Islet of Langerhans (tissue), 1 donor: ENCODE measurements around the gene DPYSL5.

ENCODE experiments used
- FAIRE-seq: peaks from one replicate; lab custom pipeline; 2011; peaks lifted over from hg19 to GRCh38; lab: Jason Lieb, UNC

Gene DPYSL5

DNA sequence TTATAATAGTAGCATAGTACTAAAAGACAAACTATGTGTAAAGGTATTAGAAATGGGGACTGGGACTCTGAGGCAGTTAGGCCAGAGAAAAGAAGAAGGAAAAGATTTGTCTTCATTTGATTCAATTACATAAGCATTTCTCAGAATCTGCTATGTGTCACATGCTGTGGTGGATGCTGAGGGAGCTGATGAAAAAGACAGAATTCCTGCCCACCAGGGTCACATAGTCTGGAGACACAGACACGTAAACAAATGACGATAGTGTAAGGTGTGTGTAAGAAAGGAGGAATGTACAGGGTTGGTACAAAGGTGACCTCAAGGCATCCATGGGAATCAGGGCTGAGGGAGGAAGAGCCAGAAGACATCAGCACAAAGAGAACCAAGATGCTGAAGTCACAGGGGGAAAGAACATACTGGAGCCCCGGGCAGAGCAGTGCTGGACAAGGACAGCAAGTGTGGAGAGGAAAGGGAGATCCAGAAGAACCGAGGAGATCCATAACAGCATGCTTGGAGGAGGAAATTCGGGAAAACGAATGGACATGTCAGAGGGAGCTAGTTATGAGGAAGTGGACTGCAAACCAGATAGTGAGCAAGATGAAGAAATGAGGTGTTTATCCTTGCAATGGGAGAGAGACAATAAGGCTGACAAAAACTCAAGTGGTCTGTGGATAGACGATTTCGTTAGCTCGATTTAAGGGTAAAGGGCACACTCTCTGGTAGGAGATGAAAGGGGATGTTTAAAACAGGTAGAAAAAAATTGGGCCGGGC lies 121.3 kb downstream of the DPYSL5 start:
- FAIRE-seq = no peak

DNA sequence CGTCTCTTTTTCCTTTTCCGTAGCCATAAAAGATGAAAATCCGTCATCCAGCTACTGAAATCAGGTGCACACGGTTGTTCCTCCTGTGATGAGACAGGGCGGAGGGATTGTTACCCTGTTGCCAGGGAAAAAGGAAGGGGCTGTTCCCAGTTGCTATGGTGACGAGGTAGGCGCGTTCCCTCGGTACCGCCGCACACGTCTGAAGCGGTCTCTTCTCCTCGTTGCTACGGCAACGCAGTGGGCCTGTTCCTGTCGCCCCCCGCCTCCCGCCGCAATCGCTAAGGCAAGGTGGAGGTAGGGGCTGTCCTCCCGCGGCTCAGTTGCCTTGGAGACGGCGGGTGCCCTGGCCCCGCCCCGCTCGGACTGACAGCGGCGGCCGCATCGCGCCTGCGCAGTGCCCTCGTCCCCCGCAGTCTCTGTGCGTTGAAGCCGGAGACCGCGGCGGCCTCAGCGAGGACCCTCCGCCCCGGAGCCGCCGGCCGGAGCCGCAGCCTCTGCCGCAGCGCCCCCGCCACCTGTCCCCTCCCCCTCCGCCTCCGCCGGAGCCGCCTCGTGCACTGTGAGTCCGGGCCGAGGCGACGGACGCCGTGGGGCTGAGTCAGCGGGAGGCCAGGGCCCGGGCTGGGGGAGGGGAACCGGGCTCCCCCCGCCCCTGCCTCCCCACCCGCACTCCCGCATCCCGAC lies 122.5 kb downstream of the DPYSL5 start, which contains the start of gene MAPRE3:
Gene MAPRE3, plus strand, starts transcription at position 394 of the 684 bp plus-strand sequence. CDS start 51,582 bp downstream, outside the sequence.
- FAIRE-seq = peak; percentile 13

DNA sequence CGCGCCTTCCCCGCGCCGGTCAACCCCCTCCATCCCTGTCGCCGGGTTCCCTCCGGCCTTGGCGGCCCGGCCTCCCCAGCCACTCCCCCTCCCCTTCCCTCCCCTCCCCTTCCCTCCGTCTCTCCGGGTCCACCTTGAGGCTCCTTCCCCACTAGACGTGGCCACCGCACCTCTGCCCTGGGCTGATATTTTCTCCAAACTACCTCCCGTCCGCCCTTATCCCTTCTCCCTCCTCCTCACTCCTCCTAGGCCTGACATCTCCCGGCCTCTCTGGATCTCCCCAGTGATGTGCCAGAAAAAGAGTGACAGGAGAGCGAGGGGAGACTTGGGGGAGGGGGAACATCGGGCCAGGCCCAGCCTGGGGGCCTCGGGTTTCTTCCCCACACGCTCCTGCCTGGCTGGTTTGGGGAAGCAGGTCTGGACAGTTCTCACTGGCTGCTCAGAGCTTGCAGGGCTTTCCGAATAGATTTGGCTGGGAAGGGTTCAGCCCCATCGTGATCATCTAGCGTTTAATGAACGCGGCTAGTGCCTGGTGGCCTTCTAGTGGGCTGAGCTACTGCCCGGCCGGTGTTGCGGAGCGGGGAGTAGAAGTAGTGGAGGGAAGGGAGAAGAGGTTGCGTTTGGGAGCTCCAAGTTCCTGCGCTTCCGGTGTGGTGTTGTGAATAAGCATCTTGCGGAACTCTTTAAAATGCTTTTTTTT lies 123.1 kb downstream of the DPYSL5 start:
- FAIRE-seq = no peak

DNA sequence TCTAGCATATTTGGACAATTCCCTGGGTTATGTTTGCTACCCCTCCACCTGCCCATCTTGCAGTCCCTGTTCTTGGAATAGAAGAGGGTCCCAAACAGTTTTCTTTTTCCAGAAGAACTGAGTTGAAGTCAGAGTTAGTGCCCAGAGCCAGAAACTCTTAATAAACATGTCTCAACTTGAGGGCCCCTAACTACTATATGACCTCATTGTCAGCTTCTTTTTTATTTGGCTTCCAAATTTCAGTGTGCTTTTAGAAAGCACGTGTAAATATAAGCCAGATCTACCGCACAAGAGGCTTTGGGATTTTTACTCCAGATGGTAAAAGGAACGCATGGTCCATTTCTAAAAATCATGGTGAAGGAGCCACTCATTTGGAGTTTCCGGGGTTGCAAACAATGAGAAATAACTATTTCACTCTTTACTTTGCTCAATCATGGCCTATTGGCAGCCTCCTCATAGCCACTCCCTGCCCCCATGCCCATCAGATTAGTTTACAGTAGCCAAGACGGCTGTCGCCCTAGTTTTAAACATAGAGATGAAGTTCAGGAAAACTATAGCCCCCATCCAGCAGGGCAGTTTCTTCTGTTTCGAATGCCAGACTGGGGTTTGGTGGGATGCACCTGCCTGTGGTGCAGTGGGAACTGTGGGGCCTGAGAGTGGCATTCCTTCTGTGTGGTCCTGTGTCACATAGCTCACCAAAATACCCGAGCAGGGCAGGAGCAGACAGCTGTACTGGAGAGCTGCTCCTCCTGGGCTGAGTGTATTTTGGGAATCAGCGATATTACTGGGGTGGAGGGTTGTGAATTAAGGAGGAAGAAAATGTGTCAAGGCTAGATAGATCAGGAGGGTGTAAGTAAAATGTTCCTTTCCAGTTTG lies 124.2 kb downstream of the DPYSL5 start:
- FAIRE-seq = no peak

DNA sequence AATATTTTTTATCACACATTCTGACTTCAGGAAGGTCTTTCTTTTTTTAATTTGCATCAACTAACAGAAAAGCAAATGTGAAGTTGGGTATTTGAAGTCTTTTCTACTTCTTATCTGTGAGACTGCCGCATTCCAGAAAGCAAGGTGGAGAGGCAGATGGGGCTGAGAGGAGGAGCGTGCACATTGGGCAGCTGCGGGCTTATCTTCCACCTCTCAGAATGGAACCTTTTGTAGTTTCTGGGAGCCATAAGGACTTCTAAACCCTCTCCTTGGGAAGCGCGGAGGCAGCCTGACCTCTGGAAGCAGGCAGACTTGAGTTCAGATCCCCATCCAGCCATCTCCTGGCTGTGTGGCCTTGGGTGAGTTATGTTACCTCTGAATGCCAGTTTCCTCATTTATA lies 126.4 kb downstream of the DPYSL5 start:
- no peak for FAIRE-seq

DNA sequence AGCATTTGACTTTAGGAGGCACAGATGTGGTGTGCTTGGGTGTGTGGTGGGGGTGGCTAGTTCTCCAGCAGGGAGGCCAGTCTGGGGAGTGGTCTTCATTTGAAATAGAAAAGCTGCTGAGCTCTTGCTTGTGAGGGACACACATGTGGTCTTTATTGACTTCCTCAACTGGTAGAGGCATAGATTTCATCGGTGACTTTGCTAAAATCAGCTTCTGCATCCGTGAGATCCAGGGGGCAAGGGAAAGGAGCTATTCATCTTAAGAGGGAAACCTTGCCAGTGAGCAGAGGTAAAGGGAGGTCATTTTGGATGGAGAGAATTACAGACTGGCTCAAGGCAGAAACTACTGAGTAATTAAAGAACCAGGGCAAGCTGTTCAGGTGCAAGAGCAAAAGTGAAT lies 127.2 kb downstream of the DPYSL5 start:
- no peak for FAIRE-seq

DNA sequence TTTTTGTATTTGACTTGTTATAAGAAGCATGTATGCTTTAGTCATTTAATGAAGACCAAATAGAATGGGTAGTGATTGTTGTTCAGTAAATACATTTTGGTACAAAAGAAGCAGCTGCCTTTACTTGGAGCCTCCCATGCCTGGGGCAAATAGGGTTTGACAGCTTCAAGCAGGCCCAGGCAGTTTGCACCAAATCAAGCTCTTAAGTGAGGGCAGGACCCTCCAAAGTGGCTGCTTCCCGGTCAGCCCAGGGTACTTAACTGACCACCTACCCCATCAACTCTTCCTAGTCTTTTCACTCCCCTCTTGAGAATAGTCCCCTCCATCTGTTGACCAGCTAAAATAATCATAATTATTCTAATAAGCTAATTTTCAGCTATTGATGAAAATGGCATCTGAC lies 127.7 kb downstream of the DPYSL5 start:
- no peak for FAIRE-seq

DNA sequence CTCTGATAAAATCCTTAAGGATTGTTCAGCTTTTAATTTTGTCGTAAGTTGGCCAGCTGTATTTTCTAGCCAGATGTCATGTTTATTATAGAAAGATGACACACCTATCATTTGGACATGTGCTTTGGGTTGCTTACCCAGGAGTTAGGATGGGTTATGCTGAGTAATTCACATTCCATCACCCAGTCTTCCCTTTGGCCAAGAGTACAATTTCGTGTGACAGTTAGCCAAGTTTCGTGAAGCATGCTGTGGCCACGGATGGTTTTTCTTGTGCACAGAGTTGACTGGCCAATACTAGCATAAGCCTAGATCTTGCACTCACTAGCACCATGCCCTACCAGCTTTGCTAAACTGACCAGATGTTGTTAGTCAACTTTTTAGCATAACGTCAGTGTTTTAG lies 128.3 kb downstream of the DPYSL5 start:
- FAIRE-seq = no peak

DNA sequence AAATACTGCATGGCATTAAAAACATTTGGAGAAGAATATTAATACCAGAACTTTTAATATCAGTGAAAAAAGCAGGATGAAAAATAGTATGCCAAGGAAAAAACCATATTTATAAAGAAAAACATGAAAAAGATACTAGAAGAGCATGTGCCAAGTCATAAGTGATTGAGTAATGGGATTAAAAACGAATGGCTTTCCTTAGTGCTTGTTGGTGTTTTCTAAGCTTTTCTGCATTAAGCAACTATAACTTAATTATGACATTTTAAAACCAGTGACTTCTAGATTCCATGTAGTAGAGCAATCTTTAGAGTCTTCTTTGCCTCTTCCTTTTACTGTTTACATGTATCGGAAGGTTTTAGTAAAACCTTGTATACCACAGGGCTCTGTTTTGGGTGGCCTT lies 129.1 kb downstream of the DPYSL5 start:
- FAIRE-seq = no peak

DNA sequence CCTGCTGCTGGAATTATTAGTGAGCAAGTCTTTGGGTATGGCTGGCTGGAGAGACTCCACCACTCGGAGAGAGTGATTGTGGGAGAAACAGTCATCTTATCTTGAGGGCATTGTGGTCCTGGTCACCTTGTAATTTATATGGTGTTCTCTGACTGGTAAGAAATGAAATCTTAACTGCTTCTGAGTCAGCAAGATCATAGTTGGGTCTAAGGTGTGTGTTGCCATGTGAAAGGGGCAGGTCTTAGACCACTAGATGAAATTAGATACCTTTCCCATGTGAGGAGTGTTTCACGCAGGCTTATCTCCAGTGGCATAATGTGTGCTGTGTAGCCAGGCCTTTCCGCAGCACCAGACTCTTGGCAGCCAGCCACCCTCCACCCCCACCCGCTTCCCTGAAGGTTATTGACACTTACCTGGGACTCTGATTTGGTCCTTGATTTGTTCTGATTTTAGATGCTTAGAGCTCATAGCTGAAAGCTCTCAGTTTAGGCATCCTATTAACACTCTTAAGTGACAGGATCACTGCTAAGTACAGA lies 130.2 kb downstream of the DPYSL5 start:
- no peak for FAIRE-seq

DNA sequence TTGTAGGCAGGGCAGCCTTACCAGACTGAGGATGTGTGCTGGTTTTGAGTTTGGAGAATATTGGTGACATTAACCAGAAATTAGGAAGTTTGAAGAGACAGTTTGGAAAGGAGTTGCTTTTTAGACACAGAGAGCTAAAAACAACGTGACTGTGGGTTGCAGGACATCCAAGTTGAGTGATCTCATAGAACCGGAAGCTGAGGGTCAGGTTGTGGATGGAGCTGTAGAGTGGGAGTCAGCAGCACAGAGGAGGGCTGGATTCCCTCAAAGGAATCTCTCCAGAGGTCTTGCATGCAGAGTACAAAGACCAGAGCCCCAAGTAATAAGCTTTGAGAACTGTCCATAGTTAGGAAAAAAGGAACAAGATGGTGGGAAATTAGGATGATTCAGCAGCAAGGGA lies 131.8 kb downstream of the DPYSL5 start:
- no peak for FAIRE-seq

DNA sequence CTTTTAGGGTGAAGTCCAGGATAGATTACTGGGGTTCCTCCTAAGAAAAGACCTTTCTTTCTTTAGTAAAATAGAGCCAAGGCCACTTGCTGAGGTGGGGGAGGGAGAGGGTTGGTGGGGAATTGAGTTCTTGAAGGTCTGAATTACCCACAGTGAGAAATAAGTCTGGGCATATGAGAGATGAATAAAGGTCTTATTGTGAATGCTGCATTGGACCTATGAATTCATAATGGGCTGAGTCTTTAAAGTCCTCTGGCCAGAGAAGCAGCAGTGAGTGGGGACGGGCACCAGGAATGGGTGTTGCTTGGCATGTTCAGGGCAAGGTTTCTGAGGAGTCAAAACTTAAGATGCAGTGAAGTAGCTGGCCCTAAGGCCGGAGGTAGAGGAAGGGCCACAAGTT lies 133.0 kb downstream of the DPYSL5 start:
- no peak for FAIRE-seq

DNA sequence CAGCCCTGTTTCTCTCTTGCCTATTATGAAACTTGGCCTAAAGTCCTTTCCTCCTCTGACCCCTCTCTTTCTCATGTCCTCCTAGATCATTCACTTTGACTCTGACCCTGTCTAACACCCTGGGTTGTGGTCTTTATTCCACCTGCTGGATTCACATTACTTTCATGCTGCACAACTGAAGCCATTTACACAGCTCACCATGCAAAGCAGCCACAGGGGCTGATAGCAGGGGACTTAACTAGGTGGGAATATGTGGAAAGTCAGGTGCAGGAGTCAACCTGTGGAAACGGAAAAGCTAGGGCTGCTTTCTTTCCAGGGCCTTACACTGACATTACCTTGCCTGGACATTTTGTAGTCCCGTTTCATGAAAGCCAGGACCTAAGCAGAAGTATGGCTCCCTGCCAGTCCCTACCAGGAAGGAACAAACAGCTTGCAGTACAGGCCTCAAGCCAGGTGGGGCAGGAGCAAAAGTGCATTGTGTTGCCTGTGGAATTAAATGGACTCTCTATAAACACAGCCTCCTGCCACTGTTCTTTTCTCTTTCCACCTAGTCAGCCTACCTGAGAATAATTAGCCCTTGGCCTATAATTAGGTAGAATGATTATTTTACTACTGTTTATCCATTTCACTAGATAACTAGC lies 134.3 kb downstream of the DPYSL5 start:
- FAIRE-seq = peak; percentile 92

DNA sequence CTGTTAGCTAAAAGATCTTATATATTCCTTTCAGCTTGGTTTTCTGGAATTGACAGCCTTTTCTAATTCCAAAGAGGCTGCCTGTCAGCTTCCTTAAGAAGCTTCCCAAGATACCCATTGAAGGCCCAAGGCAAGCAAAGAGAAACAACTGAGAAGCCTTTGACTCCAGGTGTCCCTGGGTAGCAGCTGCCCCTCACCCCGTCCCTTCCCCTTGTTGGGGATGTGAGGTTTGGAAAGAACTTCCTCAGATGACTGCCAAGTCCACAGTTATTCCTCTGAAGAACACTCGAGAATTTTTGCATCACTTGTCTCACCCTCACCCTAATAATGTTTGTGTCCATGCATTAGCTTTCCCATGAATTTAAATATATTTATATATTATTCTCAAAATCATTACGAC lies 135.8 kb downstream of the DPYSL5 start:
- no peak for FAIRE-seq

DNA sequence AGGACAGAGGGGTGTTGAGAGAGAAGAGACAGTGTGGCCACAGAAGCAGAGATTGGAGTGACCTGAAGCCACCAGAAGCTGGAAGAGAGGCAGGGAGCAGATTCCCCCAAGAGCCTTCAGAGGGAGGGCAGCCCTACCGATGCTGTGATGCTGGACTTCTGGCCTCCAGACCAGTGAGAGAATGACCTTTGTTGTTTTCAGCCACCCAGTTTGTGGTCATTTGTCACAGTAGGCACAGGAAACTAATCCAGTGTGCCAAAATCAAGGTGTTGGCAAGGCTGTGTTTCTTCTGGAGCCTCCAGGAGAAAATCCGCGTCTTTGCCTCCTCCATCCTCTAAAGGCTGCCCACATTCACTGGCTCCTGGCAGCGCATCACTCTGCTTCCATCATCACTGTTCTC lies 137.9 kb downstream of the DPYSL5 start:
- no peak for FAIRE-seq

DNA sequence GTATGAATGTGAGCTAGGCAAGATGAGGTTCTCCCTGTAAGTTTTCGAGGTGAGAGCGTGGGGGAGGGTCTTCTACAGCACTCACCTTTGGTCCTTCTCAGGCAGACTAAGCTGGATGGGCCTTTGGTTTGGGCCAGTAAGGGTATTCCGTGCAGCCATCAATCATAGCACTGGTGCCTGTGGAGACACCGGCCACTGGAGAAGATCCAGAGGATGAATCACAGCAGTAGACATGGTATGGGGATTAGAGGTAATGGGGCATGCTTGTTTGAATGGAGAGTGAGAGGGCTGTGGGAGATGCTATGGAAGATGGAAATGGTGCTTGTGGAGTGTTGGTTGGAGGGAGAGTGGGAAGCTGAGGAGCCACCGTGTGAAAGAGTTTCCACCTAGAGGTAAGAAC lies 138.6 kb downstream of the DPYSL5 start:
- FAIRE-seq = no peak

DNA sequence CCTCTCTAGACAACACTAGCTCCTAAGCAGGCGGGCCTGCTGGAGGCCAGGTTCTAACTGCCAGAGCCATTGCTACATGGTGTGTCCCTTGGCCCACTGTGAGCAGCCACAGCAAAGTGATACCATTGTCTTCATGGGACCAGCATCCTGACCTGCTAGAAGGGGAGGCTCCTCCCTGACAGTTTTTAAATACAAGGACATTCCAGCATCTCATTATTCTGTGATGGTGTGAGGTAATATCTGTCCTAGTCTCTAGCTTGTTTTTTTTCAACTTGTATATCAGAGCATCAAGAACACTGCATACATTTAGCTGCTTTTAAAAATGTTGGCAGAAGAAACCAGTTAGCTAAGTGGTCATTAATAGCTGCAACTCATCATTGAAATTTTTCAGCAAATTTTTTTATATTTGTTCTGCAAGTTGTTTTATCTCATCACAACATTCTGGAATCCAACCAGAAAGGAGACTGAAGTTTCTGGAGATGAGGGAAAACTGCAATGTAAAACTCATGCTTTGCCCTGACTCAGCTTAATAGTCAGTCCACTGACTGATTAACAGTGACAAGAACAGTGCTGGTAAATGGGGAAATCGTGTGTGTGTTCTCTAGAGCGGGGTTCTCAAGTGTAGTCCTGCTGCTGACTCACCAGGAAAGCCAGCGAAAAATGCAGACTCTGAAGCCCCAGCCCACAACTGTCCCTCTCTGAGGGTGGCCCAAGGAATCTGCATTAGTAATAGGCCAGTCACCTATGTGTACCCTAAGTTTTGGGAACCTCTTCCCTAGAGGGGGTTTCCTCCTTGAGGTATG lies 140.3 kb downstream of the DPYSL5 start:
- FAIRE-seq = no peak

DNA sequence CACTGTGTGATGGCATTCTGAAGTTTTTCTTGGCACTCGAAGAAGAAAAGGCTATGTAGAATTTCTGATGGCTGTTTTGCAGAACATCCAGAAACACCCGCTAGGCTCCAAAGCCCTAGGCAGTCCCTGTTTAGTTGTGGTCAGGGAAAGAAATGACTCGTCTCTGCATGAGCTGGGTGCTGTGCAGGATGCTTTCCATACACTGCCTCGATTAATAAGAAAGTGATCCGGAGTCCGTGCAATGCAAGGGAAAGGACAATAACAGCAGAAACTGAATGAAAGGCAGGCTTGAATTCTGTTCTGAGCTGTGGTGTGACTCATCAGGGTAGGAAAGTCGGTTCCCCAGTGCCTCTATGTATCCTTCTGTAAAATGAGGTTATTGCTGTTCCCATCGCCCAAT lies 141.2 kb downstream of the DPYSL5 start:
- FAIRE-seq = no peak

DNA sequence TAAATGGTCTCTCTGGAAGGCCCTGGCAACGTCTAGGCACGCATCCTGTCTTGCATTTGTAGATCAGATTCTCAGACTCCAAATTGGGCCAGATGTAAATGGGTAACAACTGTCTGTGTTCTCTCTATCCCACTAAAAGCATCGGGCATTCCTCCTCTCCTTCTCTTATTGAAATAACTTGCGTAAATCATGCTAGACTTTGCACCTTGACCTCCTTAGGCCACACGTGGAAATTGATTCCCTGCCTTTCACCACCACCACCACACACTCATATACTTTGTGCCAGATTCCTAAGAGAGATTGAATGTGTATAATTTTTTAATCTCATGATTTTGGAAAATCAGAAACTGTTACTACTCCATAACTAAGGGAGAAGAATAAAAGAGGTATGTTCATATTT lies 143.8 kb downstream of the DPYSL5 start:
- no peak for FAIRE-seq

DNA sequence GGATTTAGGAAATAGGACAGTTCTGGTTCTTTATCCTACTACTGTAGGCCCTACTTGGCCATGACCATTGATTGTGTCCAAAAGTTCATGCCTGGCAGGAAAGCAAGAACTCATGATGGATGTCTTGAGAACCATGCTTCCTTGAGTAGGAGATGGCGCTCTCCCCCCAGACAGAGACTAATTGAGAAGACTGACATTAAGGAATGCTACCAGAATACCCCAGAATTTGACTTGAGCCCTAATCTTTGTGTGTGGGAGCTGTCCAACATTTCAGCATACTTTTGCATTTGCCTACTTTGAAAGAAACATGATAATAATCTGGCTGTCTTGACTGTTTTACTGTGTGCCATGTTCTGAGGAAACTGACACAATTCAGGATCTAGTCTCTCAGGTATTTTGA lies 145.8 kb downstream of the DPYSL5 start:
- FAIRE-seq = peak; percentile 5

DNA sequence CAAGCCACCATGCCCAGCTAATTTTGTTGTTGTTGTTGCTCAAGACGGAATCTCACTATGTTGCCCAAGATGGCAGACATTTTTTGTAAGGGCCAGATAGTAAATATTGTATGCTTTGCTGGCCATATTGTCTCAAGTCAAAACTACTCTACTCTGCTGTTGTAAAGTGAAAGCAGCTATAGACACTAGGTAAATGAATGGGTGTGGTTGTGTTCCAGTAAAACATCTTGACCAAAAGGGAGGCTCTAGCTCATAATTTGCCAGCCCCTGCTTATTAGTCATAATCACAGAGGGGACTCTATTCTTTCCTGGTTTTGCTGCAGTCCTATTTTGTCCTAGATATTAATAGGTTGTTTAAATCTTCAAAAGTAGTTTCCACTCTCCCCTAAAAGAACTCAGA lies 147.1 kb downstream of the DPYSL5 start:
- no peak for FAIRE-seq
